GM12801 (cell line): ENCODE data around the gene KASH5.

Experiments
- CTCF ChIP-seq: IDR thresholded peaks from one replicate; pipeline ENCODE4 v1.5.1; 2011; ENCODE audit warnings: control low read depth; ENCODE audit not compliant: insufficient read length; ENCODE audit errors: extremely low read depth

KASH5 gene

GRCh38 chr19:49453013-49453756 lies 65.1 kb downstream of the KASH5 start, which contains the start of gene ALDH16A1:
ALDH16A1 (plus strand) TSS chr19:49453225; CDS start chr19:49453332, 107 bp downstream.
- no peak for TF ChIP-seq CTCF

- no peak for TF ChIP-seq CTCF
Observed at GRCh38 chr19:49453757-49454240, 65.8 kb downstream of the KASH5 start.

- TF ChIP-seq CTCF, result no peak
Observed at GRCh38 chr19:49455773-49456172, 67.7 kb downstream of the KASH5 start.

- TF ChIP-seq CTCF, result no peak
Observed at GRCh38 chr19:49456326-49456725, 68.3 kb downstream of the KASH5 start.

GRCh38 chr19:49458567-49458903 lies 70.5 kb downstream of the KASH5 start:
- TF ChIP-seq CTCF, result no peak

- TF ChIP-seq CTCF, result no peak
Observed at GRCh38 chr19:49459388-49459787, 71.3 kb downstream of the KASH5 start.

- no peak for TF ChIP-seq CTCF
Observed at GRCh38 chr19:49461656-49462055, 73.6 kb downstream of the KASH5 start.
